ENCODE results near the gene PELI2.
A peak's percentile ranks its signal among the peaks of the same experiment; 100 is the strongest.
"Not testable (repeated sequence)": the region's sequence is repeated elsewhere in the genome, so short reads cannot be mapped to it uniquely, and the experiment has no call there.

The PELI2 gene

GRCh38 chr14:56144176-56144575 is 26.0 kb downstream of the PELI2 start:
- ATAC-seq, result no peak

DNA sequence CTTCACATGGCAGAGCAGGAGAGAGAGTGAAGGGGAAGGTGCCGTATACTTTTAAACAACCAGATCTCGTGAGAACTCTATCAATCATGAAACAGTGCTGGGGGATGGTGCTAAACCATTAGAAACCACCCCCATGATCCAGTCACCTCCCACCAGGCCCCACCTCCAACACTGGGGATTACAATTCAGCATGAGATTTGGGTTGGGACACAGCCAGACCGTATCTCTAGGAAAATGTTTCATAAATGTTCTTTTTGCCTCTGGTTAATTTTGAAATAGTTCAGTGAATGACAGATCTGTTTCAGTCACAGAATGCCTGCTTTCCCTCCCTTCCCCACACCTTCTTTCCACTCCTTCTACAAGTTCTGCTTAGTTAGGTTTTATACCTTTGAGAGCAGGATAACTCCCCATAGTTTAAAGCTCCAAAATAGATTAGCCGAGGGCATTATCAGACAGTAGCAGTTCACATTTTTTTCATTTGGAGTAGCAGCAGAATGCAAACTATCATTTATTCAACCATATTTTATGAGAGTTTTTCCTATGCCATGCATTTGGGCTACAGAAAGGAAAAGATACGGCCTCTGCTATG is 27.1 kb downstream of the PELI2 start:
- no peak for ATAC-seq

- ATAC-seq, result no peak
These were observed 27.8 kb downstream of the PELI2 start for GRCh38 chr14:56145965-56146364.

DNA sequence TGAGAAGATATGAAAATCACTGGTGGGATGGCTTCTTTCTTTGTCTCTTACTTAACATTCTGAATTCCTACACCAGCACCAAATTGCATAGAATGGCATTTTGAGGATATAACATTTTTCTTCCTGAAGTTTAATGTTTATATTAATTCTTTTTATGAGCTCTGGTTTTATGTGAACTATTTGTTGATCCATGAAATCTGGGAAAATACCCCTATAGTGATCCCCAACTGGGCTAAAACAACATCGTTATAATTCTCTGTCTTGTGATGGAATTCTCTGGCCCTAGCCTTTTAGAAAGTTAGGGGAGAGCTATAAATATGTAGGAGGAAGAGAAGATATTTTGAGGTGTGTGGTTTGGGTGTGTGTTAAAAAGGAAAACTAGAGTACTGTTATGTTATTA is 29.2 kb downstream of the PELI2 start:
- ATAC-seq, result no peak

GRCh38 chr14:56147986-56148901 is 30.0 kb downstream of the PELI2 start:
- no peak for ATAC-seq

GRCh38 chr14:56149151-56149550 is 30.9 kb downstream of the PELI2 start:
- no peak for ATAC-seq

- no peak for ATAC-seq
These were observed 31.8 kb downstream of the PELI2 start for GRCh38 chr14:56149995-56150394.

DNA sequence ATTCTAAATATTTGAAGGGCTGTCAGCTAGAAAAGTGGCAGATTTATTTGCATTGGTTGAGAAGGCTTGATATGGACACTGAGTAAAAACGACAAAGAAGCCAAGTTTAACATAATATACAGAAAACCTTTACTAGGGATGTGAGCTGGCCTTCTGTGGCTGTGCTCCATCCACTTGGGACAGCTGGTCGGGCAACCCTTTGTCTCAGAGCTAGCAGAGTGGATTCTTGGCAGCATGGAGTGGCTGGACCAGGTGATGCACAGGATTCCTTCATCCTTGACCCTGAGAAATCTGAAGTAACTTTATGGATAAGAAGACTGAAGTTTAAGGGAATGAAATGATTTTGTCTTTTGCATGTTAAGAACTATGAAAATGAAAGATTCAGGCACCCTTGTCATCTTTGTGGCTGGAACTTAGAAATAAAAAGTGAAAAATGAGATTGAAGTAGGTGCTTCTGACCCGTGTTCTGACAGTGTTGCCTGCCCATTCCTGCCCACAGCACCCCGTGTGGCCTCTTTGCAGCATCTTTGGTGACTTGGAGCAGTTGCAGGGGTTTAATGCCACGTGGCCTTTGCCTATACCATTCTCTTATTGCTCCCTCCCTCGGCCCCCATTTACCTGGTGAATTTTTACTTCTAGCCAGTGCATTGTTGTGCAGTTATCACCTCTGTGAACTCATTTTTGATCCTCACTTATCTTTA is 32.6 kb downstream of the PELI2 start:
- no peak for ATAC-seq

DNA sequence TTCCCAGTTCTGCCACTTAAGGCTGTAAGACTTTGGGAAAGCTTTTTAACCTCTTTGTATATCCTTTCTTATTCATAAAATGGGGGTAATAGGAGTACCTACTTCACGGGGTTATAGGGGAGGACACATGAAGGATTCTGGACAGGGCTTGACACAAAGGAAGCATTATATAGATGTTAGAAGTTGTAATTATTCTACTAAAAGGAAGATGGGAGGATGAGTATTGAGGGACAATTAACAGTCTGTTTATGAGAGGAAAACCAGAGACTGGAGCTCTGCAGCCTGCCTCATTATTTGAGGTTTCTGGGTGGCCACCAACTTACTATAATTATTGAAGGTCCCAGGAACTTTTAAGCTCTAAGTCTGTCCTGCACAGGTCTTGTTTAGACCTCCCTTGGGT is 34.0 kb downstream of the PELI2 start:
- no peak for ATAC-seq

- no peak for ATAC-seq
These were observed 35.1 kb downstream of the PELI2 start for GRCh38 chr14:56153267-56153666.

DNA sequence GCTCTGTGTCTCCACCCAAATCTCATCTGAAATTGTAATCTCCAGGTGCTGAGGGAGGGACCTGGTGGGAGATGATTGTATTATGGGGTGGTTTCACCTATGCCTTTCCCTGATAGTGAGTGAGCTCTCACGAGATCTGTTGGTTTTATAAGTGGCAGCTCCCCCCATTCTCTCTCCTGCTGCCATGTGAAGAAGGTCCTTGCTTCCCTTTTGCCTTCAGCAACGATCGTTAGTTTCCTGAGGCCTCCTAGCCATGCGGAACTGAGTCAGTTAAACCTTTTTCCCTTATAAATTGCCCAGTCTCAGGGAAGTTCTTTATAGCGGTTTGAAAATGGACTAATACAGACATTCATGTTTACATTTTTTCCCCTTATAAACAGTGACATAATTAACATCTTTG is 36.1 kb downstream of the PELI2 start:
- ATAC-seq, result no peak

DNA sequence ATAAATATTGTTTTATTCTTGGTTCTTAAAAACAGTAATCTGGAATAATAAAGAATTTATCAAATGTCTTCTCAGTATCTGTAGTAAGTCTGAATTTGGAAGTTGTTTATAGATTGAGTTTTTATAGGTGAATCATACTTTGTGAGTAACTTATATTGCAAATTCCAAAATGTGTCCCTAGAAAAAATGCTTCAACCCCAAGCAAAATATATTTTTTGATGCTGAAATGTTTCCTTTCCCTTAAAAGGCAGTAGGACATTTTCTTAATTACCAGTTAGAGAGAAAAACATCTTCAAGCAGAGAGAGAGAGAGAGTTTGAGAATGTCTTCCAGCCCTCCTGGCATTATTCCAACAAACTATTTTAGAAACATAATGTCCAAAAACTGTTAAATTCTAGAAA is 37.9 kb downstream of the PELI2 start:
- ATAC-seq, result no peak

DNA sequence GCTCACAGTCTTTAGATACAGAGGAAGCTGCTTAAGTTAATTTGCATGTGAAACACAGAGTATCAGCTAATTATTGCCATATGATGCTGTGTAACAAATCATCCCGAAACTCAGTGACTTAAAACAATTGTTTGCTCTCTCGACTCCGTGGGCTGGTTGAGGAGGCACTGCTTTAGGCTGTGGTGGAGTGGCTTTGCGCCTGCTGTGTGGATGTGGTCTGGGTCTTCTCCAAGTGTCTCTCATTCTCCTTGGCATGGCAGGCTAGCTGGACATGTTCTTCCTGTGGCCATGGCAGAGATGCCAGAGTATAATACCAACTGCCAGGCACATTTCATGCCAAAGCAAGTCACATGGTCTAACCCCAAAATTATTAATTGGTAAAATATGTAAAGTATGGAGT is 40.9 kb downstream of the PELI2 start:
- ATAC-seq, result no peak

GRCh38 chr14:56160088-56160487 is 41.9 kb downstream of the PELI2 start:
- ATAC-seq, result no peak

DNA sequence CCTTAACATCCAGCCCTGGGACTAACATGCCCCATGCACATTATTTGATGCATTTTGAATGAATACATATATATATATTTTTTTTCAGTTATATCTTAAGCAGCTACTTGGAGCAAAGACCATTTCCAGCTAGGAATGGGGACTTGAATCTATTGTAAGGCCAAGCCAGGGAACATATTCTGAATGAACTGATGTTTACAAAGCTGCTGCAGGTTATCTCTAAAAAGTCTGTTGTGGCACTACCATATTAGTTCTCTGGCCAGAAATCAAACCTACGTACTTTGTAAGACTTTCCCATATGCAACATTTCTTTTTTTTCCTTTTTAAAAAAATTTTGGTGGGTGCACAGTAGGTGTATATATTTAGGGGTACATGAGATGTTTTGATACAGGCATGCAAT is 43.4 kb downstream of the PELI2 start:
- no peak for ATAC-seq

GRCh38 chr14:56162476-56162875 is 44.3 kb downstream of the PELI2 start:
- ATAC-seq, result no peak

GRCh38 chr14:56166579-56166978 is 48.4 kb downstream of the PELI2 start:
- not testable (repeated sequence) for ATAC-seq

DNA sequence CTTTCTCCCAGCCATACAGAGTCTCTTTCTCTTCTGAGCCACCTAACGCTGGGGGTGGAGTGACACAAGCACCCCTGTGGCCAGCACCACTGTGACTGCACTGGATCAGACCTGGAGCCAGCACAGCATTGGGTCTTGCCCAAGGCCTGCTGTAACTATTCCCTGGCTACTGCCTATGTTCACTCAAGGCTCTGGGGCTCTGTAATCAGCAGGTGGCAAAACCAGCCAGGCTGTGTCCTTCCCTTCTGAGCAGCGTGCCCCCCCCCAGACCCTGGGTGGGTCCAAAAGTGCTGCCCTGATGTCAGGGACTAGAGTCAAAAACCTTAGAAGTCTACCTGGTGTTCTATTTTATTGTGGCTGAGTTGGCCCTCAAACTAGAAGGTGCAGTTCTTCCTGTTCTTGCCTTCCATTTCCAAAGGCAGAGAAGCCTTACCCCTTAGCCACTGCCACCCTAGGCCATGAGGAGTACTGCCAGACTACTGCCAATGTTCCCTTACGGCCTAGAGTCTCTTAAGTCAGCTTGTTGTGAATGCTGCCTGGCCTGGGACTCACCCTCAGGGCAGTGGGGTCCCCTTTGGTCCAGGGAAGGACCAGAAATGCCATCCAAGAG is 49.9 kb downstream of the PELI2 start:
- no peak for ATAC-seq

DNA sequence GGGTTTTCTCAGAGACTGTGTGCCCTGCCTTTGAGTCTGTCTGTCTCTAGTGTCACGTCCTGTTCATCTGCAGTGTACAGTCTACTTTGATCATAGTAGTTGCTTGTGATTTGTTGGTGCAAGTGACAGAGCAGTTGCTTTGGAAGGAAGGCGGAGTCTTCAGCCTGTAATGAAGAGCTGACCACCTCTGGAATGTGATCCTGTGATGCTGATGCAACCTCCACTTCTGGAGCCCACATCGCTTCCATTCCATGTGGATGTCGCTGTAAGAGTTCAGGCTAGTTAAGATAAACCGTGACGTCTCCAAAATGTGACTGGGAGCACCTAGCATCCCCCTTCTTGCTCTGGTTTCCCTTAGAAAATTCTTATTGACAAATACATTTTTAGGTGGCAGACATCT is 51.8 kb downstream of the PELI2 start:
- ATAC-seq, result no peak

- no peak for ATAC-seq
These were observed 52.7 kb downstream of the PELI2 start for GRCh38 chr14:56170877-56171422.

GRCh38 chr14:56172074-56172473 is 53.9 kb downstream of the PELI2 start:
- ATAC-seq, result no peak

- peak in 1 of 2 donors; percentile 27 for ATAC-seq
These were observed 54.4 kb downstream of the PELI2 start for GRCh38 chr14:56172571-56172971.

- no peak for ATAC-seq
These were observed 55.2 kb downstream of the PELI2 start for GRCh38 chr14:56173365-56173922.
